Caco-2 (cell line): ENCODE data around the gene TBX10. TPM values are rescaled to one million over a fixed set of nuclear protein-coding genes. Genes with fewer than 3 reads are reported as not detected.

Experiments used
- BruUV-seq: library from RNA; stranded (reverse); fragments of 400-500 nt; replicated peaks from 2 replicates; lab custom pipeline; 2021; lab: Mats Ljungman, UMichigan
- CTCF ChIA-PET: fragments of 300-600 bp; sonication (Branson Sonifier 250); formaldehyde crosslinking; loops from one replicate; lab custom pipeline; 2022; ENCODE audit warnings: antibody characterized with exemption; lab: Charles Lee
- POLR2A ChIA-PET: fragments of 300-600 bp; sonication (Branson Sonifier 250); formaldehyde crosslinking; loops from one replicate; lab custom pipeline; 2022; ENCODE audit warnings: antibody characterized with exemption; lab: Charles Lee
- DNase-seq, 2 experiments: peaks; one replicate each; pipeline versions ENCODE4 v3.0.0 to v3.0.0-alpha.2; 2020 to 2022
- H3K27me3 ChIP-seq: replicated peaks from 2 replicates; pipeline ENCODE4 v1.6.0; 2011; ENCODE audit warnings: low read length; ENCODE audit not compliant: control insufficient read depth, insufficient read depth
- H3K36me3 ChIP-seq: 2 replicates; pipeline ENCODE4 v1.5.1; 2011; ENCODE audit warnings: low read length; ENCODE audit not compliant: control insufficient read depth, insufficient read depth
- H3K4me1 ChIP-seq: fragments of 250-450 bp; sonication (Bioruptor Pico); 2 replicates; pipeline ENCODE4 v1.5.1; 2020; ENCODE audit warnings: mild to moderate bottlenecking
- H3K4me3 ChIP-seq: 2 replicates; pipeline ENCODE4 v1.5.1; 2011; ENCODE audit warnings: low read depth, mild to moderate bottlenecking, control low read depth, low read length
- H3K9me3 ChIP-seq: fragments of 250-450 bp; sonication (Bioruptor Pico); 2 replicates; pipeline ENCODE4 v1.5.1; 2020; ENCODE audit warnings: mild to moderate bottlenecking, moderate library complexity
- H3K27ac Mint-ChIP-seq: one replicate; pipeline ENCODE4 v1.8.0; 2022; ENCODE audit warnings: mixed read lengths; ENCODE audit not compliant: unreplicated experiment
- H3K27me3 Mint-ChIP-seq: one replicate; pipeline ENCODE4 v1.8.0; 2022; ENCODE audit warnings: mixed read lengths; ENCODE audit not compliant: insufficient read depth, unreplicated experiment
- H3K36me3 Mint-ChIP-seq: one replicate; pipeline ENCODE4 v1.8.0; 2022; ENCODE audit warnings: mild to moderate bottlenecking, mixed read lengths; ENCODE audit not compliant: insufficient read depth, unreplicated experiment
- H3K4me1 Mint-ChIP-seq: one replicate; pipeline ENCODE4 v1.8.0; 2022; ENCODE audit warnings: low read depth, mixed read lengths; ENCODE audit not compliant: unreplicated experiment
- H3K4me3 Mint-ChIP-seq: one replicate; pipeline ENCODE4 v1.8.0; 2022; ENCODE audit warnings: mild to moderate bottlenecking, moderate library complexity, mixed read lengths; ENCODE audit not compliant: unreplicated experiment
- H3K9me3 Mint-ChIP-seq: one replicate; pipeline ENCODE4 v1.8.0; 2022; ENCODE audit warnings: mixed read lengths; ENCODE audit not compliant: unreplicated experiment
- intact Hi-C: fragments of 100-400 bp; cut with micrococcal nuclease; formaldehyde crosslinking; loops from one replicate; pipeline ENCODE4 v1.10.0; 2022; ENCODE audit not compliant: unreplicated experiment
- total RNA-seq: library from RNA; stranded (reverse); gene quantifications from 2 replicates; pipeline ENCODE4 v1.2.3, GENCODE V29; 2022
- TF ChIP-seq, protein P1 (sequence below), 2 experiments: fragments of 200-600 bp in 1 of 2; IDR thresholded peaks; 1 replicate in 1 of 2; 2 replicates in 1 of 2; pipeline versions ENCODE4 v1.5.1 to v1.8.0; 2011 to 2022; ENCODE audit warnings: antibody characterized with exemption in 1 of 2, control low read depth in 1 of 2, inconsistent platforms in 1 of 2, low read depth in 1 of 2, low read length in 1 of 2, mild to moderate bottlenecking in 1 of 2, moderate library complexity in 1 of 2; ENCODE audit not compliant: insufficient read depth in 1 of 2, severe bottlenecking in 1 of 2, unreplicated experiment in 1 of 2

TBX10 gene
- total RNA-seq, 1 experiment from 2014 or later: not detected

DNA sequence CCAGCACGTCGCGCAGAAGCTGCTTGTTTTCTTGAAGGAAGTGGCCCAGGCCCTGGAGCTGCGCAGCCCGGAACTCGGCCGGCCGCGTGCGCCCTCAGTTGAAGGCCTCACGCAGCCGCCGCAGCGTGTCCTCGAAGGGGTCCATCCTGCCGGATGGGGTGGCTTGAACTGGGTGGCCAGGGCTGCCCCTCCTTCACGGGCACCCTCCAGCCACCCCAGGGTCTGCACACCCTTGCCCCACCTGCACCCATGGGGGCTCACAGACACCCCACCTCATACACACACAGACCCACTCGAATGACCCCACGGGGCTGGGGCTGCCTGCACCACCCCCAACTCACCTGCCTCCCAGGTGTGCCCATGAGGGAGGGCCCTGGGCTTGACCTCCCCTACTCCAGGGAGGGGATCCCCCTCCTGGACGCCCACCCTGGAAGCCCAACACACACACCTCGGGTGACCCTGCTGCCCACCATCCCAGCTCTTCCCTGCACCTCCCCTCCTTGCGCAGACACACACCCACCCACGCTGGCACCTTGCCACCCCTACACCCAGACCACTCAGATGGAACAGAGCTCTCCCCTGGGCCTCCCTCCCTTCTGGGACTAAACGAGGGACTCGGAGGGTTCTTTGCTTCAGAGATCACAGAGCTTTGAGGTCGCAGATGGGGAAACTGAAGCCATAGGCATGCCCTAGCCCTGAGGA lies 28.1 kb upstream of the TBX10 start:
- ChIA-PET CTCF (interaction anchor here (0.9 to 1.9 kb wide), 4 partner anchors 8 to 38 kb away, joined by 3 to 9 read pairs (median 4); partner anchors contain the start of genes NUDT8 and TBX10), POLR2A (no interaction called here)
- peaks cover 4% of the 10 kb centered on the region for H3K36me3 Mint-ChIP-seq
- H3K27me3 Mint-ChIP-seq: no peaks in the 10 kb centered on the region
- Histone ChIP-seq H3K4me3 (no peak overlapping the region), H3K9me3 (no peaks in the 10 kb centered on the region), H3K4me1 (no peaks in the 10 kb centered on the region), H3K36me3 (no peaks in the 10 kb centered on the region), H3K27me3 (no peaks in the 10 kb centered on the region)
- DNase-seq: peak in 1 of 2 experiments; percentile 38
- no peak overlapping the region for H3K27ac Mint-ChIP-seq
- H3K4me3 Mint-ChIP-seq: no peak overlapping the region
- H3K9me3 Mint-ChIP-seq: no peaks in the 10 kb centered on the region
- TF ChIP-seq, protein P1, sequence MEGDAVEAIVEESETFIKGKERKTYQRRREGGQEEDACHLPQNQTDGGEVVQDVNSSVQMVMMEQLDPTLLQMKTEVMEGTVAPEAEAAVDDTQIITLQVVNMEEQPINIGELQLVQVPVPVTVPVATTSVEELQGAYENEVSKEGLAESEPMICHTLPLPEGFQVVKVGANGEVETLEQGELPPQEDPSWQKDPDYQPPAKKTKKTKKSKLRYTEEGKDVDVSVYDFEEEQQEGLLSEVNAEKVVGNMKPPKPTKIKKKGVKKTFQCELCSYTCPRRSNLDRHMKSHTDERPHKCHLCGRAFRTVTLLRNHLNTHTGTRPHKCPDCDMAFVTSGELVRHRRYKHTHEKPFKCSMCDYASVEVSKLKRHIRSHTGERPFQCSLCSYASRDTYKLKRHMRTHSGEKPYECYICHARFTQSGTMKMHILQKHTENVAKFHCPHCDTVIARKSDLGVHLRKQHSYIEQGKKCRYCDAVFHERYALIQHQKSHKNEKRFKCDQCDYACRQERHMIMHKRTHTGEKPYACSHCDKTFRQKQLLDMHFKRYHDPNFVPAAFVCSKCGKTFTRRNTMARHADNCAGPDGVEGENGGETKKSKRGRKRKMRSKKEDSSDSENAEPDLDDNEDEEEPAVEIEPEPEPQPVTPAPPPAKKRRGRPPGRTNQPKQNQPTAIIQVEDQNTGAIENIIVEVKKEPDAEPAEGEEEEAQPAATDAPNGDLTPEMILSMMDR (IDR thresholded peaks at IDR 0.05; ENCODE audit: insufficient read depth in 1 of 2, low read depth in 1 of 2, low read length in 1 of 2, severe bottlenecking in 1 of 2, unreplicated experiment in 1 of 2): no peak
- no peaks in the 10 kb centered on the region for H3K4me1 Mint-ChIP-seq
- BruUV-seq: no TSS peak
- intact Hi-C loops: no loop called here

DNA sequence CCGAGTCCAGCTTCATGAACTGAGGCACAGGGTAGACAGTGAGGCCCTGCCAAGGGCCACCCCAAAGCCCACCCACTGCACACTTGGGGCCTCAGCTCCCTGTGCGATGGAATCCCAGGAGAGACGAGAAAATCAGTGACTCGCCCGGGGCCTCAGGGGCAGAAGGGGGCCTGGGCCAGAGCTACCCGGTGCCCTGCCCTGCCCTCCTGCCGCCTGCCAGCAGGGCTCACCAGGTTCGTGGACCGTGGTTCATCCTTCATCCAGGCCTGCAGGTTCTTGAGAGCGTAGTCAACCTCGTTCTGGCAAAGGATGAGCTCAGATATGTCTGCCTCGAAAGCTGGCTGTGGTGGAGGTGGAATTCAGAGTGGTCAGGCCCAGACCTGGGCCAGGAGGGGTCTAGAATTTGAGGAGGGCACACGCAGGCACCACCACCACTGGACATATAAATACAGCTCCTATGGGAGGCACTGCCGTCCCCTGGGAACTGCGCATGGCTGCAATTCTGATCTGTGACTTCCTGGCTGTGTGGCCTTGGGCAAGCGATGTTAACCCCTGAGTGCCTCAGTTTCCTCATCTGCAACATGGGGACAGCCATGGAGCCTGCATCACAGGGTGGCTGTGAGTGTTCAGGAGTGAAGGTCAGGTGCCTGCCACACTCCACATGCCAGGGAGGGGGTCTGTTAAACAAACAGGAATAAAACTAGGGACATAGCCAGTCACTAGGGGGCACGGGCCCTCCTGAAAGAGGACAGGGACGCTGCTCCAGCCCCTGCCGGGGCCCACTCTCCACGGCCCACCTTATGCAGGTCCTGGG lies 27.3 kb upstream of the TBX10 start:
- Mint-ChIP-seq H3K36me3 (peaks cover 4% of the 10 kb centered on the region), H3K27me3 (no peaks in the 10 kb centered on the region), H3K4me1 (no peaks in the 10 kb centered on the region), H3K27ac (no peak overlapping the region), H3K9me3 (no peaks in the 10 kb centered on the region), H3K4me3 (no peak overlapping the region)
- intact Hi-C loops: no loop called here
- TF ChIP-seq, protein P1 (IDR thresholded peaks at IDR 0.05; ENCODE audit: insufficient read depth in 1 of 2, low read depth in 1 of 2, low read length in 1 of 2, severe bottlenecking in 1 of 2, unreplicated experiment in 1 of 2): no peak
- DNase-seq: peak in 1 of 2 experiments; percentile 26
- ChIA-PET POLR2A (no interaction called here), CTCF (interaction anchor here (0.6 to 1.9 kb wide), 6 partner anchors 8 to 48 kb away, joined by 3 to 9 read pairs (median 4); partner anchors contain the start of genes NUDT8 and TBX10)
- no peaks in the 10 kb centered on the region for H3K9me3 ChIP-seq
- H3K36me3 ChIP-seq: no peaks in the 10 kb centered on the region
- no peak overlapping the region for H3K4me3 ChIP-seq
- no TSS peak for BruUV-seq
- no peaks in the 10 kb centered on the region for H3K4me1 ChIP-seq
- no peaks in the 10 kb centered on the region for H3K27me3 ChIP-seq

DNA sequence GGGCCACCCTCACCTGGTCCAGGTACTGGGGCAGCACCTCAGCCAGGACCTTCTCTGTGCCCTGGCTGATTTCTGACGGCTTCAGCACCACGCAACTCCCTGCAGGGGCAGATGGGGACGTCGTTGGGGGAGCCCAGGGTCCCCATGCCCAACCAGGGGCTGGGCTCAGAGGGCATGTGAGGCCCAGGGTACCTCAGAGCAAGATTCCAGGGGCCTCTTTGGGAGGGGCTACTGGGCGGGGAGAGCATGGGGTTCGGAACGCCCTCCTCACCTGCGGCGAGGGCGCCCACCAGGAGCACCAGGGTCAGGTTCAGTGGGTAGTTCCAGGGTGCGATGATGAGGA lies 26.7 kb upstream of the TBX10 start:
- TF ChIP-seq, protein P1 (IDR thresholded peaks at IDR 0.05; ENCODE audit: insufficient read depth in 1 of 2, low read depth in 1 of 2, low read length in 1 of 2, severe bottlenecking in 1 of 2, unreplicated experiment in 1 of 2): no peak
- no peaks in the 10 kb centered on the region for H3K36me3 ChIP-seq
- no peak overlapping the region for H3K4me3 ChIP-seq
- no peaks in the 10 kb centered on the region for H3K4me1 Mint-ChIP-seq
- DNase-seq: peak in 1 of 2 experiments; percentile 33
- no peaks in the 10 kb centered on the region for H3K27me3 Mint-ChIP-seq
- H3K27me3 ChIP-seq: no peaks in the 10 kb centered on the region
- intact Hi-C loops: no loop called here
- H3K9me3 Mint-ChIP-seq: no peaks in the 10 kb centered on the region
- ChIA-PET POLR2A (no interaction called here), CTCF (interaction anchor here (0.6 to 1.9 kb wide), 6 partner anchors 8 to 48 kb away, joined by 3 to 9 read pairs (median 4); partner anchors contain the start of genes ALDH3B2, NUDT8 and TBX10)
- no TSS peak for BruUV-seq
- H3K4me1 ChIP-seq: no peaks in the 10 kb centered on the region
- H3K9me3 ChIP-seq: no peaks in the 10 kb centered on the region
- H3K36me3 Mint-ChIP-seq: peaks cover 4% of the 10 kb centered on the region
- no peak overlapping the region for H3K4me3 Mint-ChIP-seq
- no peak overlapping the region for H3K27ac Mint-ChIP-seq
